H7 (cell line): ENCODE results near the gene ENO3. TPM values are rescaled to one million over a fixed set of nuclear protein-coding genes. Genes with fewer than 3 reads are reported as not detected.

Experiments used
- DNase-seq: peaks from one replicate; pipeline ENCODE4 v3.0.0; 2012
- H3K27me3 ChIP-seq: 2 replicates; pipeline ENCODE4 v1.6.0; 2011; ENCODE audit warnings: mild to moderate bottlenecking, low read length; ENCODE audit not compliant: control insufficient read depth, insufficient read depth
- H3K36me3 ChIP-seq: replicated peaks from 2 replicates; pipeline ENCODE4 v1.5.1; 2011; ENCODE audit warnings: low read length; ENCODE audit not compliant: control insufficient read depth, insufficient read depth
- H3K4me3 ChIP-seq: 2 replicates; pipeline ENCODE4 v1.5.1; 2011; ENCODE audit warnings: low read depth, mild to moderate bottlenecking, control low read depth, low read length, moderate library complexity; ENCODE audit not compliant: insufficient read depth
- total RNA-seq: library from RNA; depleted of rRNA; stranded (reverse); fragments of >200 nt; shearing (Covaris generic); gene quantifications from 2 replicates; pipeline ENCODE4 v1.2.3, GENCODE V29; 2014; rRNA removed

Gene ENO3
- total RNA-seq, 1 experiment from 2014 or later, result 25.7 TPM

DNA sequence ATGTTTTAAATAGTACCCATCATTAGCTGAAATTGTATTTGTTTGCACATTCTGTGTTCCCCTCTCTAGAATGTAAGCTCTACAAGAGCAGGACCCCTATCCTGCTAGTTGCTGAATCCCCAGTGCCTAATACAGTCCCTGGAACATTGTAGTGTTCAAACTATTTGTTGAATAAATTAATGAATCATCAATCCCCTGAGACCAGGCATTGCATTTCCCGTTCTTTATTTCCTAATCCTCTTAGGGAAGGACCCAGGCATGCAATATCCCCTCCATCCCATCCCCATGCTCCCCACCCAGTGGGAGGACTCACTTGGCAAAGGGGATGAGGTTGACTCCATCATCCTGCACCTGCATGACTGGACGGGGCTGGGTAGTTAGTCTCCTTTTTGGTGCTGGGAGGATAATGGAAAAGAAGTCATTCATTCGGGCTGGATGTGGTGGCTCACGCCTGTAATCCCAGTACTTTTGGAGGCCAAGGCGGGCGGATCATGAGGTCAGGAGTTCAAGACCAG is 43.2 kb downstream of the ENO3 start:
- H3K27me3 ChIP-seq, result peaks cover 11% of the 10 kb centered on the region
- no peak overlapping the region for H3K4me3 ChIP-seq
- no peak for DNase-seq
- no peaks in the 10 kb centered on the region for H3K36me3 ChIP-seq

- Histone ChIP-seq H3K36me3 (peaks cover 17% of the 10 kb centered on the region), H3K27me3 (peaks cover 11% of the 10 kb centered on the region), H3K4me3 (peak within 1 kb of the TSS; percentile 93)
- DNase-seq, result peak; percentile 99
Measured at GRCh38 chr17:4997302-4998026, 46.5 kb downstream of the ENO3 start, which contains the start of the genes INCA1 and KIF1C. Gene INCA1 (minus strand): TSS chr17:4997522. CDS start chr17:4994437, 3,085 bp downstream. Gene KIF1C (plus strand): TSS chr17:4997950. CDS start chr17:5000247, 2,297 bp downstream.

DNA sequence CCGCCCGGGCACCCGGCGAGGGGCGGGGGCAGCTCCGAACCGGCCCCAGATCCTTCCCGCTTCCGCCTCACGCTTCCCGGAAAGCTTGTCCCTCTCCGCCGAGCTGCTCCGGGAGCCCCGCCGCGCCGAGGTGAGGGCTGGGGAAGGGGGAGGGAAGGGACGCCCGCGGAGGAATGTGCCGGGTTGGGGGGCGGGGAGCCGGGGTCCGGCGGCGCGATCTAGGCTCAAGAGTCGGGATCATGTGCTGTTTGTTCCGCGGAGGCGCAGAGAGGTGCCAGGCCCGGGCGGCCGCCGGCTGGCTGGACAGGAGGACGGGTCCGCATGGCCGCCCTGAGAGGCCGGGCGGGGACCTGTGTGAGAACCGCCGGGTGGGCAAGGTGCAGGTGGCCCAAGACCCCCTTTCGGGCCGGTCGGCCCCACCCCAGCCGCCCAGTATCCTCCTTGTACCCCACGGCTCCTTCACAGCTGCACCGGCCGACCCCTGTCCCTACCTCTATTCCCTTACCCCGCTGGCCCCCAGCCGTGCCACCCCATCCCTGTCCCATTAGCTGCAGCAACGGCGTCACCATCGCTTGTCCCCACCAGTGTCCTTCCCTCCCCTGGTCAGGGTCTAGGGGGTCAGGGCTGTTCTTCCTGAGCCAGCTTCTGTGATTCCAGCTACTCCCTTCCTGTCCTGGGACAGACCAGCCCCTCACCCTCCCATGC is 47.3 kb downstream of the ENO3 start:
- peaks cover 18% of the 10 kb centered on the region for H3K36me3 ChIP-seq
- H3K27me3 ChIP-seq, result peaks cover 11% of the 10 kb centered on the region
- H3K4me3 ChIP-seq, result peak overlapping the region; percentile 93
- peak; percentile 96 for DNase-seq

- Histone ChIP-seq H3K4me3 (peak overlapping the region; percentile 93), H3K27me3 (peaks cover 11% of the 10 kb centered on the region), H3K36me3 (peaks cover 22% of the 10 kb centered on the region)
- DNase-seq, result peak; percentile 83
Measured at GRCh38 chr17:4998732-4999429, 48.0 kb downstream of the ENO3 start.

- H3K4me3 ChIP-seq, result peak overlapping the region; percentile 93
- DNase-seq, result no peak
- H3K36me3 ChIP-seq, result peaks cover 28% of the 10 kb centered on the region
- peaks cover 11% of the 10 kb centered on the region for H3K27me3 ChIP-seq
Measured at GRCh38 chr17:4999430-5000093, 48.6 kb downstream of the ENO3 start.

GRCh38 chr17:5000237-5000639 is 49.3 kb downstream of the ENO3 start:
- DNase-seq, result peak; percentile 71
- H3K4me3 ChIP-seq, result no peak overlapping the region
- H3K36me3 ChIP-seq, result peaks cover 34% of the 10 kb centered on the region
- peaks cover 11% of the 10 kb centered on the region for H3K27me3 ChIP-seq

DNA sequence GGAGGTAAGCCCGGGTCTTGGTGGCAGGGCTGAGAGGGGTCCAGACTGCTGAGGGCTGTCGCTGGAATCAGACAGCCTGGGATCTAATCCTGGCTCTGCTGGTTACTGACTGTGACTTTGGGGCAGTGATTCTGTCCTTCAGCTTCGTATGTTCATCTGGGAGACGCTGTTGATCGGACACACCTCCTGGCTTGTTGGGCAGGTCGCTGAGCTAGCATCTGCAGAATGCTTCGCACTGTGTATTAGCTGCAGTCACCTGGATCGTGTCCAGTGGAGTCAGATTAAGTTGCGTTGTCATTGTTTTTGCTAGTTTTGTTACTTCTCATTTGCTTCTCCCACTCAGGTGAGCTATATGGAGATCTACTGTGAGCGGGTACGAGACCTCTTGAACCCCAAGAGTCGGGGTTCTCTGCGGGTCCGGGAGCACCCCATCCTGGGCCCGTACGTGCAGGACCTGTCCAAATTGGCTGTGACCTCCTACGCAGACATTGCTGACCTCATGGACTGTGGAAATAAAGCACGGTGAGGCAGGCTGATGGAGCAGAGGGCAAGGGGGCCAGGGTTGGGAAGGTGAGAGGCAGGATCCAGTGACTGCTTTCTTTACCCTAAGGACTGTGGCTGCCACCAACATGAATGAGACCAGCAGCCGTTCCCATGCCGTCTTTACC is 51.3 kb downstream of the ENO3 start:
- no peak overlapping the region for H3K4me3 ChIP-seq
- H3K27me3 ChIP-seq, result no peaks in the 10 kb centered on the region
- H3K36me3 ChIP-seq, result peaks cover 46% of the 10 kb centered on the region
- DNase-seq, result no peak

GRCh38 chr17:5003214-5003867 is 52.4 kb downstream of the ENO3 start:
- Histone ChIP-seq H3K4me3 (no peak overlapping the region), H3K27me3 (no peaks in the 10 kb centered on the region), H3K36me3 (peaks cover 55% of the 10 kb centered on the region)
- no peak for DNase-seq

Other genes starting within 250 kb of the ENO3 start
- gene PELP1, start 247.0 kb upstream of the ENO3 start, total RNA-seq, result 73.8 and 77.2 TPM in 2 replicates
- 28.5 and 40.2 TPM in 2 replicates for gene ARRB2, start 240.5 kb upstream of the ENO3 start, total RNA-seq
- 24.8 and 27.9 TPM in 2 replicates for gene MED11, start 219.7 kb upstream of the ENO3 start, total RNA-seq
- 0.17 TPM in 1 of 2 replicates, not detected in the other for gene ZMYND15, start 211.3 kb upstream of the ENO3 start, total RNA-seq
- 0.42 and 2.0 TPM in 2 replicates for gene CXCL16, start 211.2 kb upstream of the ENO3 start, total RNA-seq
- gene TM4SF5, start 179.2 kb upstream of the ENO3 start, total RNA-seq, result not detected in 2 replicates
- not detected in 2 replicates for gene VMO1, start 164.8 kb upstream of the ENO3 start, total RNA-seq
- not detected in 2 replicates for gene GLTPD2, start 162.2 kb upstream of the ENO3 start, total RNA-seq
- gene PSMB6, start 155.0 kb upstream of the ENO3 start, total RNA-seq, result 348 and 395 TPM in 2 replicates
- 36.5 and 42.6 TPM in 2 replicates for gene PLD2, start 144.0 kb upstream of the ENO3 start, total RNA-seq
- gene MINK1, start 117.8 kb upstream of the ENO3 start, total RNA-seq, result 42.4 and 58.2 TPM in 2 replicates
- 7.6 and 7.8 TPM in 2 replicates for gene C17orf107, start 51.6 kb upstream of the ENO3 start, total RNA-seq
- gene CHRNE, start 48.0 kb upstream of the ENO3 start, total RNA-seq, result 0.67 and 0.69 TPM in 2 replicates
- gene GP1BA, start 18.8 kb upstream of the ENO3 start, total RNA-seq, result not detected in 2 replicates
- gene SLC25A11, start 11.1 kb upstream of the ENO3 start, total RNA-seq, result 143 and 169 TPM in 2 replicates
- 67.0 and 87.6 TPM in 2 replicates for gene RNF167, start 10.9 kb upstream of the ENO3 start, total RNA-seq
- gene PFN1, start 2.6 kb upstream of the ENO3 start, total RNA-seq, result 1,296 and 1,480 TPM in 2 replicates
- gene SPAG7, start 16.7 kb downstream of the ENO3 start, total RNA-seq, result 103 and 105 TPM in 2 replicates
- 1.6 and 3.8 TPM in 2 replicates for gene CAMTA2, start 36.6 kb downstream of the ENO3 start, total RNA-seq
- gene INCA1, start 46.4 kb downstream of the ENO3 start, total RNA-seq, result 0.42 and 0.63 TPM in 2 replicates
- 46.2 and 48.8 TPM in 2 replicates for gene KIF1C, start 46.8 kb downstream of the ENO3 start, total RNA-seq
- gene SLC52A1, start 84.3 kb downstream of the ENO3 start, total RNA-seq, result 0.10 TPM in 1 of 2 replicates, not detected in the other
- gene ZFP3, start 127.3 kb downstream of the ENO3 start, total RNA-seq, result 0.21 and 0.96 TPM in 2 replicates
- gene ZNF232, start 160.8 kb downstream of the ENO3 start, total RNA-seq, result 20.1 and 24.8 TPM in 2 replicates
- gene USP6, start 164.9 kb downstream of the ENO3 start, total RNA-seq, result 0.03 TPM in 1 of 2 replicates, not detected in the other
- 0.73 and 1.6 TPM in 2 replicates for gene ZNF594, start 240.7 kb downstream of the ENO3 start, total RNA-seq